Muscle layer of colon (tissue), 2 donors: ENCODE data around the gene TCP11L2.
A peak's percentile ranks its signal among the peaks of the same experiment; 100 is the strongest.

Experiments used
- H3K27ac ChIP-seq: one replicate; pipeline ENCODE4 v1.7.0; 2013; ENCODE audit warnings: low read depth, mild to moderate bottlenecking, low read length, moderate library complexity
- H3K27me3 ChIP-seq, 2 donors: one replicate each; pipeline ENCODE4 v1.7.0; 2013; ENCODE audit warnings: low read length in 2 of 2, mild to moderate bottlenecking in 2 of 2; ENCODE audit not compliant: insufficient read depth in 2 of 2, control insufficient read depth in 1 of 2
- H3K36me3 ChIP-seq: one replicate; pipeline ENCODE4 v1.7.0; 2013; ENCODE audit warnings: mild to moderate bottlenecking, low read length; ENCODE audit not compliant: insufficient read depth
- H3K4me1 ChIP-seq: one replicate; pipeline ENCODE4 v1.7.0; 2013; ENCODE audit warnings: mild to moderate bottlenecking, low read length; ENCODE audit not compliant: insufficient read depth
- H3K4me3 ChIP-seq, 2 donors: one replicate each; pipeline ENCODE4 v1.7.0; 2013; ENCODE audit warnings: low read length in 2 of 2, low read depth in 1 of 2, mild to moderate bottlenecking in 1 of 2, moderate library complexity in 1 of 2
- H3K9ac ChIP-seq: one replicate; pipeline ENCODE4 v1.7.0; 2013; ENCODE audit warnings: low read length
- H3K9me3 ChIP-seq: one replicate; pipeline ENCODE4 v1.7.0; 2013; ENCODE audit warnings: mild to moderate bottlenecking, low read length
- donor health status: abdominal sarcoma.
- donor health status: Adenocarcinoma of cecum.

The TCP11L2 gene

DNA sequence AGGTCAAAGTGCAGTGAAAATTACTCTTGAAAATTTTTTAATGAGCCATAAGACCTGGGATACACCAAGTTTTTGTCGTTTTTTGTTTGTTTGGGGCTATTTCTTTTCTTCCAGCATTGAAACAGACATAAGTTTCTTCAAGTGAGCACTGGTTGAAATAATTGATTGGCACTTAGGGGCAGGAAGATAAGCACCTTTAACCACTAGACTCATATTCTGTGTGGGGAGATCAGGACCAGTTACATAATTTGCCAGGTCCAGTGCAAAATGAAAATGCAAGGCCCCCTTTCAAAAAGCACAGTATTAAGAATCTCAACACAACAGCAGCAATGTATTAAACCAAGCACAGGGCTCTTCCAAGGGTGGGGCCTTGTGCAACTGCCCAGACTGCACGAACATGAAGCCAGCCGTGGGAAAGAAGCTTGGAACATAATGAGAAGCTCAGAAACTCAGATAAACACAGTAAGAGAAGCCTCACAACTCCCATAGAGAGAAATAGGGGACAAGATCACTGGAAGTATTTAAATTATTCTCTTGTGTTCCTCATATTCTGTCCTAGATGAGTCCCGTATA is 3.2 kb upstream of the TCP11L2 start:
- no peak overlapping the region for H3K4me3 ChIP-seq
- H3K9me3 ChIP-seq: no peaks in the 10 kb centered on the region
- H3K9ac ChIP-seq: no peak overlapping the region
- H3K4me1 ChIP-seq: peaks cover 19% of the 10 kb centered on the region
- H3K36me3 ChIP-seq: no peaks in the 10 kb centered on the region
- no peaks in the 10 kb centered on the region for H3K27me3 ChIP-seq
- no peak overlapping the region for H3K27ac ChIP-seq

DNA sequence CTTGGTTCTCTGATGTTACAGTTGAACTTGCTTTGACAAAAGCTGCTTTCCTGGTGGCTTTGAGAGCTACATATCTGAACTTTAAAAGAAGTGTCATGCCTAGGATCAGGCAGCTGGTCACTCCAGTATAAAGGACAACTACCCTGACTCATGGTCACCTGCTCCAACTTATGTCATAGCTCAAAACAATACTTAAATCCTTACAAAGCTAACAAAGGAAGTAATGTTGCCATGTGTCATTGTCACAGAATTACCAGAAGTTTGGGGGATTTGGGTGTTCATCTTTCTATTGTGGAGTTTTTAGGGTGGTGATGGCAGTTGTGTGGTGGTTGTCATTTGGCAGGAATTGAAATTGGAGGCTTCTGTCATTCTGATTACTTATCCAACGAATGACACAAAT is 1.8 kb upstream of the TCP11L2 start:
- H3K27ac ChIP-seq: no peak overlapping the region
- H3K36me3 ChIP-seq: no peaks in the 10 kb centered on the region
- no peaks in the 10 kb centered on the region for H3K9me3 ChIP-seq
- H3K9ac ChIP-seq: no peak overlapping the region
- no peak overlapping the region for H3K4me3 ChIP-seq
- peaks cover 34% of the 10 kb centered on the region for H3K4me1 ChIP-seq
- no peaks in the 10 kb centered on the region for H3K27me3 ChIP-seq

DNA sequence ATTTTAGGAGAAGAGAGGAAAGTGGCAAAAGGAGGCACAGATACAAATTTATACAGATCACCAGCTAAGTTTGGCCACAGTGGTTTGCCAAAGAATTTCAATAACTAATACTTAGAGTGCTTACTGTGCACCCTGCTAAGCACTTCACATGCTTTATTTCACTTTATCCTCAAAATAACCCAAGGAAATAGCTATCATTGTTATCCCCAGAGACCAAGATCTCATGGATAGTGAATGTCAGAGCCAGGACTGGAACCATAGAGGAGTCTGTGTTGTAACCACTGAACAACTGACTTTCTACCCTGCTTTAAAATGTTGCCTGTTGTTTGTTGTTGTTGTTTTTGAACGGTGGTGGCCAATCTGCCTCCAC is 1.3 kb upstream of the TCP11L2 start:
- peak overlapping the region; percentile 91 for H3K27ac ChIP-seq
- no peaks in the 10 kb centered on the region for H3K36me3 ChIP-seq
- H3K9me3 ChIP-seq: no peaks in the 10 kb centered on the region
- no peak overlapping the region for H3K4me3 ChIP-seq
- H3K9ac ChIP-seq: no peak overlapping the region
- H3K27me3 ChIP-seq: no peaks in the 10 kb centered on the region
- peaks cover 38% of the 10 kb centered on the region for H3K4me1 ChIP-seq

DNA sequence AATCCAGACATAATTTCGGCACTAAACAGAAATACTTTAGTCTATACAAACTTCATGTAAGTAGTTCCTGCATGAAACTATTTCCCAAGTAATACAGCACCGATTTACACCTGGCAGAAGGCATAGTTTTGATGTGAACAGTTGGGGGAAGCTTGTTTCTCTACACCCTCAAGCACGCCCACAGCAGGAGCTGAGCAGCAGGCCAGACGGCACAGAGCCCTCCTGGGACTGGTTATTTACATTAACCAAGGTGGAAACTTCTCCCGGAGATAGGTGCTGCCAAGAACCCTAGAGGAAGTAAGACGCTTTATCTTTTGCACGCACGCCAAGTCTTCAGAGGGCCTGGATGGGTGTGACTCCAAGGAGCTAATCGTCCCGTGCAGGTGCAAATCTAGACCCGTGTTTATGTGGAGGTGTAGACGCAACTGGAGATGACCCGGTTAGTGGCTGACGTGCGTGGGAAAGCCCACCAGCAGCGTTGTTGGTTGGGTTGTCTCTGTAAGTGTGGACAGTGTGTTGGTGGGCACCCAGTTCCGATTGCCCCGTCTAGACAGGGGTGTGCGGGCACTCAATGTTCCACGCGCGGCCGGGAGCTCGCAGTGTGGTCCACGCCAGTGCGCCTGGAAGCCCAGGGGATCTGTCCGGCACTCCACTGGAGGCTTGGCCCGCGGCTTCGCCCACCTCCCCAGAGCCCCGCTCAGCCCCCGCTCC is 767 bp upstream of the TCP11L2 start:
- no peaks in the 10 kb centered on the region for H3K9me3 ChIP-seq
- H3K36me3 ChIP-seq: no peaks in the 10 kb centered on the region
- H3K4me1 ChIP-seq: peaks cover 41% of the 10 kb centered on the region
- H3K27ac ChIP-seq: peak overlapping the region; percentile 91
- H3K9ac ChIP-seq: peak overlapping the region; percentile 28
- no peaks in the 10 kb centered on the region for H3K27me3 ChIP-seq
- peak overlapping the region; percentile 45 to 59 for H3K4me3 ChIP-seq

DNA sequence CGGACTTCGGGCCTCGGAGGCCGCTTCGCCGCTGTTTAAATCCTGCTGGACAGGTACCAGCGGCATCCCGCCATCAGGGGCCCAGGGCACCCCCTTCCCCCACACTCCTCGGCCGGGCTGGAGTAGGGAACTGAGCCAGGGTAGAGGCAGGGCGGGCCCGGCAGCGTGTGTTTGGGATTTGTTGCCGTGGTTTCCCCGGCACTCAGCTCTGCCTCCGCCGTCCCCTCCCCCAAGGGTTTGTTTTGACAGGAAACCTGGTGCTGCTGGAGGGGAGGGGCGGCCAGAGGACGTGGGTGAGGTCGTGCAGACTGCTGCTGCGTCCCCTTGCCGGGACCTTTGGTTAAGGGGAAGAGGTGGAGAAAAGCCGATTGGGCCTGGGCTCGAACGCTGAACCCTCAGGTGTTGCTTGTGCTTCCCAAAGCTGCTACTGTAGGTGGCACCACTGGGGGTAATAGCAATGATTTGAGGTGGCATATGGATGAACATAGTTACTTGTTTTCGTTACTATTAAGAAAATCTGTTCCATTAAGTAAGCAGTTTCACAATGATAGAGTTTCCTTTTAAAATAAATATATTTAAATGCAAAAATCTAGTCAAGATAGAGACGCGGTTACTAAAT is 778 bp downstream of the TCP11L2 start:
- Histone ChIP-seq H3K9ac (peak overlapping the region; percentile 74), H3K27me3 (no peaks in the 10 kb centered on the region), H3K4me1 (peaks cover 57% of the 10 kb centered on the region)

DNA sequence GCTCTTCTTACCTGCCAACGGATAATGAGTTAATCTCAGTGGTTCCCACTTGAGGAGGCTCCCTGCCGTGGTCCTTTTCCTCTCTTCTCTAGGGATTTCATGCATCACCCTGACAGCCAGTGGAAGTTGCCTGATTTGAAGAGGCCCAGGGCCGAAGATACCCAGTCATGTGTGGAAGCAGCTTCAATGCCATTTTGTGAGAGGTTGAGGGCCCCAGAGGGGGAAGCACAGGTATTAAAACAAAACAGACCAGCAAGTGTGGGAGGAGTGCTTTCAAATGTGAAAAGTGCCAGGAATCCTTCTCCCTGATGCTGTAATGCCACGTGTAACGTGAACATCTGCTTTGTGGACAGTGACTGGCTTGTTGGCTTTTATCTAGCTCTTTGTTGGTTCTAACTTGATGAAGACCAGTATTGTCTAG is 1.5 kb downstream of the TCP11L2 start:
- H3K9me3 ChIP-seq: no peaks in the 10 kb centered on the region
- H3K9ac ChIP-seq: no peak overlapping the region
- H3K27me3 ChIP-seq: no peaks in the 10 kb centered on the region
- H3K4me1 ChIP-seq: peaks cover 64% of the 10 kb centered on the region
- H3K27ac ChIP-seq: no peak overlapping the region
- H3K36me3 ChIP-seq: peaks cover 4% of the 10 kb centered on the region
- peak overlapping the region in 1 of 2 donors; percentile 87 for H3K4me3 ChIP-seq

More for the DNA sequence above, 778 bp downstream of the TCP11L2 start:
- Histone ChIP-seq H3K27ac (peak overlapping the region; percentile 86), H3K4me3 (peak overlapping the region; percentile 87 to 95), H3K9me3 (no peaks in the 10 kb centered on the region), H3K36me3 (no peaks in the 10 kb centered on the region)

DNA sequence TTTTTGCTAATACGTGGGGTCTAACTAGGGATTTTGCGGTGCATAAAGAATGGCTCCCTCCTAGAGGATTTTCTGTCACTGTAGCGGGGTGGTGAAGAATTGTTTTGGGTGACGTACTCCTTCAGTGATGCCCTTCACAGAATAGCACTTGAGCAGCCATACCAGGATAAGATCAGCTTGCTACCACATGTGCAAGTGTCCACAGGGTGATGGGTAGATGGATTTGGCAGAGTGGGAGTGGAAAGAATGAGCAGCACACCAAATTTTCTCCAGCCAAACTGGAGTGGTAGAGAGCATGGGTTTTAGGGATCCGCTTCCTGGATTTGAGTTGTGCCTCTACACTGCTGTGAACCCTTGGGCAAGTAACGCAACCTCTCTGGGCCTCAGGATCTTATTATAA is 2.3 kb downstream of the TCP11L2 start:
- no peak overlapping the region for H3K27ac ChIP-seq
- H3K4me3 ChIP-seq: no peak overlapping the region
- no peaks in the 10 kb centered on the region for H3K27me3 ChIP-seq
- peaks cover 8% of the 10 kb centered on the region for H3K36me3 ChIP-seq
- H3K9ac ChIP-seq: no peak overlapping the region
- H3K9me3 ChIP-seq: no peaks in the 10 kb centered on the region
- H3K4me1 ChIP-seq: peaks cover 71% of the 10 kb centered on the region

DNA sequence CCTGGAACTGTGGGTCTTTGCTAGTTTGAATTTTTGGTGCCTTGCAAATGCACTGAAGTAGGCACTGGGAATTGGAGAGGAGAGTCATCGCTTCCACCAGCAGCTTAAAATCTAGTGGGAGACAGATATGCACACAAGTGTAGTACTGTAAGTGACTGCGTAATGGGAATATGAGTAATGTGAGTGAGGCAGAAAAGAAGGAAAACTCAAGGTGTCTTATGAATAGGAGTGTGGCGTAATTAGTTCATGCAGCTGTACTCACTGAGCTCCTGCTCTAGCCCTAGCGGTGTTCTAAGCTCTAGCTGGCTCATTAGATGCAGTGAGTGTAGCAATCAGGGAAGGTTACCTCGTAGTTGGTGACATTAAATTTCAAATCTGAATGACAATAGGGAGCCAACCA is 2.8 kb downstream of the TCP11L2 start:
- H3K27me3 ChIP-seq: no peaks in the 10 kb centered on the region
- no peak overlapping the region for H3K4me3 ChIP-seq
- no peak overlapping the region for H3K9ac ChIP-seq
- H3K27ac ChIP-seq: no peak overlapping the region
- H3K36me3 ChIP-seq: peaks cover 10% of the 10 kb centered on the region
- peaks cover 77% of the 10 kb centered on the region for H3K4me1 ChIP-seq
- no peaks in the 10 kb centered on the region for H3K9me3 ChIP-seq

DNA sequence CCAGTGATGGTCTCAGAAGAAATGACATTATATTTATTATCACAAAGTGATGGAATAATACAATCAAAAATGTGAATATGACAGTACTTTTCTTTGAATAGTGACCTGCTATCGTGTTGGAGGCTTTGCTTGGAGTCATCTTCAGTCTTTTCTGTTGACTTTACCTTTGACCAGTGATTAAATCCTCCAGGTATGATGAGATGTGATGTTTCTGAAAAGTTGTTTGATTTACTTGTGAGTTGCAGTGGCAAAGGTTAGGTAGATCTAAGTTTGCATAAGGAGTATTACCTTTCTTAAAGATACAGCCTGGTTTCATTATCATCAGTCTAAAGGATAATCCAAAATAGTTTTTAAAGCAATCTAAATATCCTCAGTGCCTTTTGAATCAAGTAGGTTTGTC is 4.6 kb downstream of the TCP11L2 start:
- Histone ChIP-seq H3K9ac (no peak overlapping the region), H3K27ac (peak overlapping the region; percentile 25), H3K4me1 (peaks cover 68% of the 10 kb centered on the region), H3K27me3 (no peaks in the 10 kb centered on the region), H3K4me3 (no peak overlapping the region), H3K36me3 (peaks cover 26% of the 10 kb centered on the region), H3K9me3 (no peaks in the 10 kb centered on the region)

DNA sequence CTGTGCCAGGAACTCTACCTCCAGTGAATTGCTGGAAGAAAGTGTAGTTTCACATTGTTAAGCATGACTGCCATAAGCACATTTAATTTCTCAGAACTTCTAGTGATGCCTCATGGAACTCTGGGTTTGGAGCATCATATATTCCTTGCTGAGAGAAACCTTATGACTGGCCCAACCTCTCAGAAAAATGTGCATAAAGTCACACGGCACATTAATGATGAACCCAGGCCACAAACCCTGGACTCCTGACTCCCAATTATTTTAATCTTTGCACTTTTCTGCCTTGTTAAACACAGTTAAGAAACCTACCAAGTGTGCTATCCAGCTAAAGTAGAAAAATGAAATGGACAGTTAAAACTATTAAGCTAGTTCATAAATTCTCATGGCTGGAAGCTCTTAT is 5.6 kb downstream of the TCP11L2 start:
- peaks cover 26% of the 10 kb centered on the region for H3K36me3 ChIP-seq
- H3K9me3 ChIP-seq: no peaks in the 10 kb centered on the region
- H3K4me3 ChIP-seq: no peak overlapping the region
- H3K9ac ChIP-seq: no peak overlapping the region
- no peak overlapping the region for H3K27ac ChIP-seq
- H3K4me1 ChIP-seq: peaks cover 68% of the 10 kb centered on the region
- H3K27me3 ChIP-seq: no peaks in the 10 kb centered on the region

DNA sequence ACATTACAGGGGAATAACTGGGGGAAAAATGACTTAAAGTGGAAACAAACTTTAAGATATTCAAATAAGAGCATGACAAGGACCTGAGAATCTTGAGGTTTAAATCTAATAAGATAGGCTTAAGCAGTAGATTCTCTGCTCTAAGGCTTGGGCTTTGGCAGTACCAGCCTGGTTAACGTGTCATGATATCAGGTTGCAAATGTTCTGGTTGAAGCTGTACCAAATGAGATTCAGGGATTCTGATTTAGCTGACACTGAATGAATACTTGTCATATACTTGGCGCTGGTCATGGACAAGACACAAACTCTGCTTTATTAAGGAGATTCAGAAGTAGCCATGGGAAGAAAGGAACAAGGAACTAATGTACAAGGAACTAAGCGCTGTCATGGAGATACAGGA is 6.1 kb downstream of the TCP11L2 start:
- Histone ChIP-seq H3K36me3 (peaks cover 26% of the 10 kb centered on the region), H3K4me1 (peaks cover 67% of the 10 kb centered on the region), H3K4me3 (no peak overlapping the region), H3K9me3 (no peaks in the 10 kb centered on the region), H3K27me3 (no peaks in the 10 kb centered on the region), H3K27ac (no peak overlapping the region), H3K9ac (no peak overlapping the region)
